ENCODE results near the gene ADCY7.

ADCY7 gene

DNA sequence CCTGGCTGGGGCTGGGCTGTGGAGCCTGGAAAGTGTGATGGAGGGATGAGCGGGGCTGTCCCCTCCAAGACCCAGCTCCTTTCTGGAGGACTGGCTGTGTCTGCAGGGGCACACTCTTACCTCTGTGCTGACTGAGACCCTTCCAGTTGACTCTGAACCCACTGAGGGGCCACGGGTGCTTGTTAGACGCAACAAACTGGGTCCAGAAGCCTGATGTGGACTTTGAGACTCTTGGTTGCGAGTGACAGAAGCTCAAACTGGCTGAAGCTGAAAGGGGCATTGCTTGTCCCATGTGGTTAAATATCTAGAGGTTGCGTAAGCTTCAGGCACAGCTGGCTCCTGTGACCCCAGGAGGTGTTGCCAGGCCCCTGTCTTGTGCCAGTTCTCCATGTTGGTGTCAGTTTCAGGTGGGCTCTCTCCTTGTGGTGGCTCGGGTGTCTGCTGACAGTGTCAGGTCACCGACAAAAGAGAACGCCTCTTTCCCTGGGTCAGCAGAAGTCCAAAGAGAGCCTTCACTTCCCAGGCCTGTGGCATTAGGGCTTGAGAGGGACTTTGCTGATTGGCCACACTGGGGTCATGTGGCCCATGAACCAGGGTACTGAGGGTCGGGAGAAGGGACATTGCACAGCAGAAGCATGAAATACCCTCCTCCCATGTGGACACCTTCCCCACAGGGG is 16.7 kb downstream of the ADCY7 start:
- H3K27me3 ChIP-seq (ENCODE audit: control insufficient read depth, insufficient read depth, low read length), result no peaks in the 10 kb centered on the region
- no peak overlapping the region for H3K9ac ChIP-seq
- H3K27ac ChIP-seq, result no peak overlapping the region

DNA sequence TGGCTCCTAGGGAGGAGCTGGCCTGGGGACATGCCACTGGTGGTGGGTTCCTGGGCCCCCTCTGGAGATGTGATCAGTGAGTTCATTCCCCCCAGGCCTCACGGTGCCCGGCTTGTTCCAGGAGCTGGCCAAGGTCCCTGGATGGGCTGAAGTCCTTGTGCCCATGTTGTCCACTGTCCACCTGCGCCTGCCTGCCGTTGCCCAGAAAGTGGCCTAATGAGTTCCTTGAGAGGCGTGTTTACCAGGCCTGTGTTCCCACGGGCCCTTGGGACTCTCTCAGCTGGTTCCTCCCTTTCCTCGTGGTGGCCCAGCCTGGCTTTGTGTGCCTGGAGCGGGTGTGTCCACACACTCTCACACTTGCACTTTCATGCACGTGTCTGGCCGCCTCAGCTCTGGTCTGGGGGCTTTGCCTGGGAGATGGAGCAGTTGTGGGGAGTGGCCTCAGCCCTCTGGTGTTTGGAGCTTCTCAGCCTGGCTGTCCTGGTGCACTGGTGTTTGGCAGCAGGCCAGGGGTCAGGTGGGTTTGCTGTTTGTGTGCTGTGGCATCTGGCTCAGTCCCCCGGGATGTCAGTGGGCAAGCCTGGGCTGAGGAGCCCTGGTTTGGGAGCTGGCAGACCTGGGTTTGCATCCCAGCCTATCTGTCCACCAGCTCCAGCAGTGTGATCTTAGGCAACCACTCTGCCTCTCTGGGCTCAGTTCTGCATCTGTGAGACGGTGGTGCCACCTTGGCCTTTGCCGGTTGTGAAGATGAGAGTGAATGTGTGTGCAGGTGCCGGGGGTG is 18.0 kb downstream of the ADCY7 start:
- H3K4me3 ChIP-seq (ENCODE audit: low read depth, low read length), result no peak overlapping the region
- H3K27me3 ChIP-seq (ENCODE audit: control insufficient read depth, insufficient read depth, low read length), result no peaks in the 10 kb centered on the region
- no peaks in the 10 kb centered on the region for H3K9me3 ChIP-seq (ENCODE audit: control insufficient read depth, low read length)
- H2AFZ ChIP-seq, result no peak overlapping the region
- TF ChIP-seq, protein P1, sequence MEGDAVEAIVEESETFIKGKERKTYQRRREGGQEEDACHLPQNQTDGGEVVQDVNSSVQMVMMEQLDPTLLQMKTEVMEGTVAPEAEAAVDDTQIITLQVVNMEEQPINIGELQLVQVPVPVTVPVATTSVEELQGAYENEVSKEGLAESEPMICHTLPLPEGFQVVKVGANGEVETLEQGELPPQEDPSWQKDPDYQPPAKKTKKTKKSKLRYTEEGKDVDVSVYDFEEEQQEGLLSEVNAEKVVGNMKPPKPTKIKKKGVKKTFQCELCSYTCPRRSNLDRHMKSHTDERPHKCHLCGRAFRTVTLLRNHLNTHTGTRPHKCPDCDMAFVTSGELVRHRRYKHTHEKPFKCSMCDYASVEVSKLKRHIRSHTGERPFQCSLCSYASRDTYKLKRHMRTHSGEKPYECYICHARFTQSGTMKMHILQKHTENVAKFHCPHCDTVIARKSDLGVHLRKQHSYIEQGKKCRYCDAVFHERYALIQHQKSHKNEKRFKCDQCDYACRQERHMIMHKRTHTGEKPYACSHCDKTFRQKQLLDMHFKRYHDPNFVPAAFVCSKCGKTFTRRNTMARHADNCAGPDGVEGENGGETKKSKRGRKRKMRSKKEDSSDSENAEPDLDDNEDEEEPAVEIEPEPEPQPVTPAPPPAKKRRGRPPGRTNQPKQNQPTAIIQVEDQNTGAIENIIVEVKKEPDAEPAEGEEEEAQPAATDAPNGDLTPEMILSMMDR (IDR thresholded peaks at IDR 0.05), result no peak
- H3K4me1 ChIP-seq, result no peaks in the 10 kb centered on the region
- H3K27ac ChIP-seq, result no peak overlapping the region
- H3K36me3 ChIP-seq (ENCODE audit: control insufficient read depth, insufficient read depth, low read length), result no peaks in the 10 kb centered on the region
- no peak overlapping the region for H3K4me2 ChIP-seq (ENCODE audit: low read length)
- H3K9ac ChIP-seq, result no peak overlapping the region
- no peaks in the 10 kb centered on the region for H3K79me2 ChIP-seq

More for the DNA sequence above, 16.7 kb downstream of the ADCY7 start:
- Histone ChIP-seq H3K79me2 (no peaks in the 10 kb centered on the region), H2AFZ (no peak overlapping the region), H3K4me2 (ENCODE audit: low read length) (no peak overlapping the region), H3K36me3 (ENCODE audit: control insufficient read depth, insufficient read depth, low read length) (no peaks in the 10 kb centered on the region), H3K4me1 (no peaks in the 10 kb centered on the region), H3K4me3 (ENCODE audit: low read depth, low read length) (no peak overlapping the region), H3K9me3 (ENCODE audit: control insufficient read depth, low read length) (no peaks in the 10 kb centered on the region)
- TF ChIP-seq, protein P1 (IDR thresholded peaks at IDR 0.05), result no peak

DNA sequence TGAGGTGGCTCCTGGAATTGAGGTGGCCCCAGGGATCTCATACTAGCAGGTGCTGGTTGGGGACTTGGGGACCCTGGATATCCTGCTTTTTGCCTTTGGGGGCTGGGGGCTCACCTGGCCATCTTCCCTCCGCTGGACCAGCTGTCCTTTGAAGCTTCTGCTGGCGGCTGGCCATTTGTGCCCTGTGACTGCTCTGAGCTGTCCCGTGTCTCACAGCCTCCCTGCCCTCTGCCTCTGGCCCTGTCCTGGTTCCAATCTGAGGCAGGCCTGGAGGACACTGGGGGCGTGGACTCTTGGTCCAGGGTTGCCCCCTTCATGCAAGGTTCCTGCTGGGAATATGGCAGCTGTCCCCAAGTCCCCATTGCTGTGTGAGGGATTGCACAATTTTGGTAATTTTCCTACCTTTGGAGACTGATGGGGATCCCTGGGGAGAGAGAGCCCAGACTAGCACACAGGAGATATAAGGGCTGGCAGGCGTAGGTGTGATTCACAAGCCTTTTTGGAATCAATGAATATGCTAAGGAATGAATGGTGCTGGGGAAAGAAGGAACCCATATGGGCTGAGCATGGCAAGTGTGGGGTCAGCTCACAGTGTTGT is 19.2 kb downstream of the ADCY7 start:
- H3K9ac ChIP-seq, result no peak overlapping the region
- TF ChIP-seq, protein P1 (IDR thresholded peaks at IDR 0.05), result no peak
- no peaks in the 10 kb centered on the region for H3K27me3 ChIP-seq (ENCODE audit: control insufficient read depth, insufficient read depth, low read length)
- H3K79me2 ChIP-seq, result no peaks in the 10 kb centered on the region
- H3K4me1 ChIP-seq, result no peaks in the 10 kb centered on the region
- no peak overlapping the region for H3K27ac ChIP-seq
- H3K4me2 ChIP-seq (ENCODE audit: low read length), result no peak overlapping the region
- H3K4me3 ChIP-seq (ENCODE audit: low read depth, low read length), result no peak overlapping the region
- H3K9me3 ChIP-seq (ENCODE audit: control insufficient read depth, low read length), result no peaks in the 10 kb centered on the region
- no peak overlapping the region for H2AFZ ChIP-seq
- no peaks in the 10 kb centered on the region for H3K36me3 ChIP-seq (ENCODE audit: control insufficient read depth, insufficient read depth, low read length)

DNA sequence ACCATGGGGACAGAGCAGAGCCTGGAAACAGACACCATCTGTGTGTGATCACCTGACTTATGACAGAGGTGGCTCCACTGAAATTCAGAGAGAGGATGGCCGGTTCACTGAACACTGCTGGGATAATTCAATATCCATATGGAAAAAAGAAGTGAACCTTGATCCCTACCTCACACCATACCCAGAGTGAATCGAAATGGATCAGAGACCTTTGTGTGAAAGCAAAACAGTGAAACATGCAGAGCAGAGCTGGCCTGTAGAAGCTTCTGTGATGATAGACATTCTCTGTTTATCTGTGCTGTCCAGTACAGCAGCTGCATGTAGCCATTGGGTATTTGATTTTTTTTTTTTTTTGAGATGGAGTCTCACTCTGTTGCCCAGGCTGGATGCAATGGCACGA is 20.3 kb downstream of the ADCY7 start:
- no peaks in the 10 kb centered on the region for H3K27me3 ChIP-seq (ENCODE audit: control insufficient read depth, insufficient read depth, low read length)
- no peaks in the 10 kb centered on the region for H3K9me3 ChIP-seq (ENCODE audit: control insufficient read depth, low read length)
- H3K27ac ChIP-seq, result no peak overlapping the region
- H3K79me2 ChIP-seq, result no peaks in the 10 kb centered on the region
- no peak overlapping the region for H3K9ac ChIP-seq
- no peaks in the 10 kb centered on the region for H3K36me3 ChIP-seq (ENCODE audit: control insufficient read depth, insufficient read depth, low read length)
- TF ChIP-seq, protein P1 (IDR thresholded peaks at IDR 0.05), result no peak
- no peaks in the 10 kb centered on the region for H3K4me1 ChIP-seq
- no peak overlapping the region for H3K4me3 ChIP-seq (ENCODE audit: low read depth, low read length)
- H3K4me2 ChIP-seq (ENCODE audit: low read length), result no peak overlapping the region
- no peak overlapping the region for H2AFZ ChIP-seq

Data from parathyroid adenoma (tissue), 2 donors.